Measurements from ENCODE around the gene GRPEL2. TPM values are rescaled to one million over a fixed set of nuclear protein-coding genes. Genes with fewer than 3 reads are reported as not detected.

Gene GRPEL2
- total RNA-seq, 5 donors from 2014 or later (not counting 1 experiment from before 2014, with no cell fraction given) = 14.2 to 38.7 (median 31.5) TPM

GRCh38 chr5:149324641-149325040, 20.7 kb upstream of the GRPEL2 start:
- no peaks in the 10 kb centered on the region for H3K4me1 ChIP-seq (ENCODE audit: control insufficient read depth in 1 of 2, extremely low read depth in 1 of 2, insufficient read depth in 2 of 2, low read length in 2 of 2)
- H3K9me3 ChIP-seq = no peaks in the 10 kb centered on the region
- ChIA-PET CTCF (interaction anchor here in 1 of 2 donors (1.0 kb wide), 1 partner anchor 115 kb away, joined by 4 read pairs; no protein-coding TSS in a partner anchor), POLR2A (no interaction called here)
- H3K36me3 Mint-ChIP-seq = no peaks in the 10 kb centered on the region
- no peaks in the 10 kb centered on the region for H3K4me1 Mint-ChIP-seq
- 80% methylated on average over 1 of the region's 2 CpGs for WGBS (ENCODE audit: insufficient coverage)
- H3K27ac ChIP-seq (ENCODE audit: low read length) = no peak overlapping the region
- no peak overlapping the region for H3K4me3 Mint-ChIP-seq
- ATAC-seq (replicated peaks in 1 of 4) (no peak), DNase-seq (no peak)
- no peak overlapping the region for H3K4me3 ChIP-seq (ENCODE audit: control insufficient read depth in 1 of 2, extremely low read depth in 1 of 2, low read length in 1 of 2)
- no peak overlapping the region for H3K27ac Mint-ChIP-seq
- peaks cover 0 to 5% (median 0%) of the 10 kb centered on the region in 3 donors for H3K9me3 Mint-ChIP-seq
- H3K27me3 Mint-ChIP-seq = no peaks in the 10 kb centered on the region
- H3K27me3 ChIP-seq (replicated peaks in 1 of 2; ENCODE audit: control insufficient read depth in 2 of 2, extremely low read depth in 1 of 2, insufficient read depth in 2 of 2, low read length in 1 of 2) = no peaks in the 10 kb centered on the region
- H3K36me3 ChIP-seq (ENCODE audit: control insufficient read depth in 2 of 2, extremely low read depth in 1 of 2, insufficient read depth in 1 of 2, low read length in 1 of 2) = no peaks in the 10 kb centered on the region

- ATAC-seq (replicated peaks in 1 of 4) (no peak), DNase-seq (no peak)
- H3K27me3 ChIP-seq (replicated peaks in 1 of 2; ENCODE audit: control insufficient read depth in 2 of 2, extremely low read depth in 1 of 2, insufficient read depth in 2 of 2, low read length in 1 of 2) = no peaks in the 10 kb centered on the region
- no peaks in the 10 kb centered on the region for H3K9me3 ChIP-seq
- no peak overlapping the region for H3K4me3 Mint-ChIP-seq
- ChIA-PET POLR2A (no interaction called here), CTCF (interaction anchor here (0.5 to 1.2 kb wide), 6 partner anchors 17 to 588 kb away, joined by 3 to 6 read pairs (median 4); no protein-coding TSS in a partner anchor)
- no peaks in the 10 kb centered on the region for H3K36me3 Mint-ChIP-seq
- H3K4me1 Mint-ChIP-seq = no peaks in the 10 kb centered on the region
- no peak overlapping the region for H3K27ac Mint-ChIP-seq
- H3K4me3 ChIP-seq (ENCODE audit: control insufficient read depth in 1 of 2, extremely low read depth in 1 of 2, low read length in 1 of 2) = no peak overlapping the region
- H3K9me3 Mint-ChIP-seq = peaks cover 0 to 5% (median 0%) of the 10 kb centered on the region in 3 donors
- H3K27me3 Mint-ChIP-seq = no peaks in the 10 kb centered on the region
- no peaks in the 10 kb centered on the region for H3K4me1 ChIP-seq (ENCODE audit: control insufficient read depth in 1 of 2, extremely low read depth in 1 of 2, insufficient read depth in 2 of 2, low read length in 2 of 2)
- no peaks in the 10 kb centered on the region for H3K36me3 ChIP-seq (ENCODE audit: control insufficient read depth in 2 of 2, extremely low read depth in 1 of 2, insufficient read depth in 1 of 2, low read length in 1 of 2)
- no peak overlapping the region for H3K27ac ChIP-seq (ENCODE audit: low read length)
Observed at GRCh38 chr5:149325166-149325735, 20.0 kb upstream of the GRPEL2 start.

GRCh38 chr5:149325894-149326293, 19.4 kb upstream of the GRPEL2 start:
- Mint-ChIP-seq H3K27me3 (no peaks in the 10 kb centered on the region), H3K27ac (no peak overlapping the region), H3K4me1 (no peaks in the 10 kb centered on the region), H3K9me3 (peaks cover 0 to 5% (median 0%) of the 10 kb centered on the region in 3 donors), H3K4me3 (no peak overlapping the region), H3K36me3 (no peaks in the 10 kb centered on the region)
- no peak for ATAC-seq (replicated peaks in 1 of 4)
- 100% methylated on average over 1 of the region's 5 CpGs for WGBS (ENCODE audit: insufficient coverage)
- Histone ChIP-seq H3K27ac (ENCODE audit: low read length) (no peak overlapping the region), H3K9me3 (no peaks in the 10 kb centered on the region), H3K36me3 (ENCODE audit: control insufficient read depth in 2 of 2, extremely low read depth in 1 of 2, insufficient read depth in 1 of 2, low read length in 1 of 2) (no peaks in the 10 kb centered on the region), H3K4me3 (ENCODE audit: control insufficient read depth in 1 of 2, extremely low read depth in 1 of 2, low read length in 1 of 2) (no peak overlapping the region), H3K4me1 (ENCODE audit: control insufficient read depth in 1 of 2, extremely low read depth in 1 of 2, insufficient read depth in 2 of 2, low read length in 2 of 2) (no peaks in the 10 kb centered on the region), H3K27me3 (replicated peaks in 1 of 2; ENCODE audit: control insufficient read depth in 2 of 2, extremely low read depth in 1 of 2, insufficient read depth in 2 of 2, low read length in 1 of 2) (no peaks in the 10 kb centered on the region)
- POLR2A ChIA-PET = no interaction called here
- no peak for DNase-seq
- CTCF ChIA-PET = interaction anchor here in 1 of 2 donors (0.5 to 1.2 kb wide), 2 partner anchors 17 to 42 kb away, joined by 3 to 4 read pairs; no protein-coding TSS in a partner anchor

- H3K4me3 Mint-ChIP-seq = no peak overlapping the region
- H3K27me3 Mint-ChIP-seq = no peaks in the 10 kb centered on the region
- H3K27ac Mint-ChIP-seq = no peak overlapping the region
- 83% methylated on average over 2 of the region's 3 CpGs for WGBS (ENCODE audit: insufficient coverage)
- no peaks in the 10 kb centered on the region for H3K4me1 Mint-ChIP-seq
- Histone ChIP-seq H3K9me3 (no peaks in the 10 kb centered on the region), H3K36me3 (ENCODE audit: control insufficient read depth in 2 of 2, extremely low read depth in 1 of 2, insufficient read depth in 1 of 2, low read length in 1 of 2) (no peaks in the 10 kb centered on the region), H3K4me3 (ENCODE audit: control insufficient read depth in 1 of 2, extremely low read depth in 1 of 2, low read length in 1 of 2) (no peak overlapping the region), H3K27me3 (replicated peaks in 1 of 2; ENCODE audit: control insufficient read depth in 2 of 2, extremely low read depth in 1 of 2, insufficient read depth in 2 of 2, low read length in 1 of 2) (no peaks in the 10 kb centered on the region), H3K27ac (ENCODE audit: low read length) (no peak overlapping the region), H3K4me1 (ENCODE audit: control insufficient read depth in 1 of 2, extremely low read depth in 1 of 2, insufficient read depth in 2 of 2, low read length in 2 of 2) (no peaks in the 10 kb centered on the region)
- H3K36me3 Mint-ChIP-seq = no peaks in the 10 kb centered on the region
- POLR2A ChIA-PET = no interaction called here
- CTCF ChIA-PET = interaction anchor here in 1 of 2 donors (0.9 kb wide), 1 partner anchor 42 kb away, joined by 3 read pairs; no protein-coding TSS in a partner anchor
- H3K9me3 Mint-ChIP-seq = peaks cover 0 to 5% (median 0%) of the 10 kb centered on the region in 3 donors
- no peak for ATAC-seq (replicated peaks in 1 of 4)
- no peak for DNase-seq
Observed at GRCh38 chr5:149326611-149327010, 18.7 kb upstream of the GRPEL2 start.

- H3K9me3 Mint-ChIP-seq = peaks cover 0 to 5% (median 0%) of the 10 kb centered on the region in 3 donors
- H3K27me3 Mint-ChIP-seq = no peaks in the 10 kb centered on the region
- H3K27ac Mint-ChIP-seq = no peak overlapping the region
- no peaks in the 10 kb centered on the region for H3K4me1 ChIP-seq (ENCODE audit: control insufficient read depth in 1 of 2, extremely low read depth in 1 of 2, insufficient read depth in 2 of 2, low read length in 2 of 2)
- H3K36me3 Mint-ChIP-seq = no peaks in the 10 kb centered on the region
- H3K9me3 ChIP-seq = no peaks in the 10 kb centered on the region
- no peaks in the 10 kb centered on the region for H3K4me1 Mint-ChIP-seq
- ChIA-PET CTCF (interaction anchor here in 1 of 2 donors (0.6 to 1.0 kb wide), 2 partner anchors 11 to 1170 kb away, joined by 3 read pairs; no protein-coding TSS in a partner anchor), POLR2A (no interaction called here)
- no peak for ATAC-seq (replicated peaks in 1 of 4)
- no peak for DNase-seq
- H3K4me3 Mint-ChIP-seq = no peak overlapping the region
- H3K27ac ChIP-seq (ENCODE audit: low read length) = no peak overlapping the region
- no peak overlapping the region for H3K4me3 ChIP-seq (ENCODE audit: control insufficient read depth in 1 of 2, extremely low read depth in 1 of 2, low read length in 1 of 2)
- H3K27me3 ChIP-seq (replicated peaks in 1 of 2; ENCODE audit: control insufficient read depth in 2 of 2, extremely low read depth in 1 of 2, insufficient read depth in 2 of 2, low read length in 1 of 2) = no peaks in the 10 kb centered on the region
- WGBS (ENCODE audit: insufficient coverage) = 100% methylated on average over 4 of the region's 5 CpGs
- no peaks in the 10 kb centered on the region for H3K36me3 ChIP-seq (ENCODE audit: control insufficient read depth in 2 of 2, extremely low read depth in 1 of 2, insufficient read depth in 1 of 2, low read length in 1 of 2)
Observed at GRCh38 chr5:149328177-149328576, 17.1 kb upstream of the GRPEL2 start.

GRCh38 chr5:149333711-149334443, 11.4 kb upstream of the GRPEL2 start:
- ChIA-PET POLR2A (no interaction called here), CTCF (no interaction called here)
- Mint-ChIP-seq H3K4me3 (no peak overlapping the region), H3K4me1 (no peaks in the 10 kb centered on the region), H3K36me3 (no peaks in the 10 kb centered on the region), H3K27me3 (no peaks in the 10 kb centered on the region), H3K27ac (no peak overlapping the region), H3K9me3 (no peaks in the 10 kb centered on the region)
- WGBS (ENCODE audit: insufficient coverage) = no CpG with 5 or more reads among the region's 2 CpGs
- no peak overlapping the region for H3K27ac ChIP-seq (ENCODE audit: low read length)
- H3K36me3 ChIP-seq (ENCODE audit: control insufficient read depth in 2 of 2, extremely low read depth in 1 of 2, insufficient read depth in 1 of 2, low read length in 1 of 2) = no peaks in the 10 kb centered on the region
- H3K4me3 ChIP-seq (ENCODE audit: control insufficient read depth in 1 of 2, extremely low read depth in 1 of 2, low read length in 1 of 2) = no peak overlapping the region
- no peaks in the 10 kb centered on the region for H3K27me3 ChIP-seq (replicated peaks in 1 of 2; ENCODE audit: control insufficient read depth in 2 of 2, extremely low read depth in 1 of 2, insufficient read depth in 2 of 2, low read length in 1 of 2)
- ATAC-seq (replicated peaks in 1 of 4) = no peak
- DNase-seq = no peak
- H3K9me3 ChIP-seq = no peaks in the 10 kb centered on the region
- no peaks in the 10 kb centered on the region for H3K4me1 ChIP-seq (ENCODE audit: control insufficient read depth in 1 of 2, extremely low read depth in 1 of 2, insufficient read depth in 2 of 2, low read length in 2 of 2)
